ENCODE measurements around the gene NT5C.
A peak's percentile ranks its signal among the peaks of the same experiment; 100 is the strongest.
"Not testable (repeated sequence)": the region's sequence is repeated elsewhere in the genome, so short reads cannot be mapped to it uniquely, and the experiment has no call there.

NT5C gene

GRCh38 chr17:75147878-75148546, 16.5 kb upstream of the NT5C start:
- DNase-seq = no peak
- in situ Hi-C loops (cut with HindIII; ENCODE audit: low pct_ligation_motif_present, low pct_unique_long_range_greater_than_20kb, low sequenced_read_pairs) = no loop called here

- in situ Hi-C loops (cut with HindIII; ENCODE audit: low pct_ligation_motif_present, low pct_unique_long_range_greater_than_20kb, low sequenced_read_pairs) = no loop called here
- no peak for DNase-seq
Observed at GRCh38 chr17:75146592-75146991, 15.1 kb upstream of the NT5C start.

- DNase-seq = no peak
- in situ Hi-C loops (cut with HindIII; ENCODE audit: low pct_ligation_motif_present, low pct_unique_long_range_greater_than_20kb, low sequenced_read_pairs) = no loop called here
Observed at GRCh38 chr17:75144816-75145512, 13.4 kb upstream of the NT5C start.

DNA sequence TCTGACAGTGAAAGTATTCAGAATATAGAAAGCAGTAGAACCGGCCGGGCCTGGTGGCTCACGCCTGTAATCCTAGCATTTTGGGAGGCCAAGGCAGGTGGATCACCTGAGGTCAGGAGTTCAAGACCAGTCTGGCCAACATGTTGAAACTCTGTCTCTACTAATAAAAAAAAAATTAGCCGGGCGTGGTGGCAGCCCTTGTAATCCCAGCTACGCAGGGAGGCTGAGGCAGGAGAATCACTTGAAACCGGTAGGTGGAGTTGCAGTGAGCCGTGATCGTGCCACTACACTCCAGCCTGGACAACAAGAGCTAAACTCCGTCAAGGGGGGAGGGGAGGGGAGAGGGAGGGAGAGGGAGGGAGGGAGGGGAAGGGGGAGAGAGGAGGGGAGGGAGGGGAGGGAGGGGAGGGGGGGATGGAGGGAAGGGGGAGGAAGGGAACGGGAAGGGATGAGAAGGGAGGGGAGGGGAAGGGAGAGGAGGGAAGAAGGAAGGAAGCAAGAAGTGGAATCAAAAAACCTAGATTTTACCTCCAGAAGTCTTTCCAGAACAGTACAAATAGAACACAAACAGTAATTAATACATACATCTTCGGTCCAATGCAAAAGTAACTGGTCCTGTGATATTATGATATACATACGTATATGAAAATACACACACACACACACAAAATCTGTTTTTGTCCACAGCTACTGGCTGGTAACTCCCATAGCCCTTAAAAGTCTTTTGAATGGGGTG, 10.9 kb upstream of the NT5C start:
- no peak for DNase-seq

DNA sequence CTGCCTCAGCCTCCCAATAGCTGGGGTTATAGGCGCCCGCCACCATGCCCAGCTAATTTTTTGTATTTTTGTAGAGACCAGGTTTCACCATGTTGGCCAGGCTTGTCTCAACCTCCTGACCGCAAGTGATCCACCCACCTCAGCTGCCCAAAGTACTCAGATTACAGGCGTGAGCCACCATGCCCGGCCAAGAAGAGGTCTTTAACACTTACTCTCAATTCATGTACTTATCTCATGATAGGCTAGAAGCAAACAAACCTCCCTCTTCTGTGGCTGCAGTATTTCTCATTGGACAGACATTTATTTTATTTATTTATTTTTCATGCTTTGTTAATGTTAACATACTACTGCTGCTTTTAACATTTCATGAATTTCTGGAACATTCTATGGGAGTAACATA, 7.0 kb upstream of the NT5C start:
- in situ Hi-C loops (cut with HindIII; ENCODE audit: low pct_ligation_motif_present, low pct_unique_long_range_greater_than_20kb, low sequenced_read_pairs) = no loop called here
- DNase-seq = no peak

More for the DNA sequence above, 10.9 kb upstream of the NT5C start:
- in situ Hi-C loops (cut with HindIII; ENCODE audit: low pct_ligation_motif_present, low pct_unique_long_range_greater_than_20kb, low sequenced_read_pairs) = no loop called here

DNA sequence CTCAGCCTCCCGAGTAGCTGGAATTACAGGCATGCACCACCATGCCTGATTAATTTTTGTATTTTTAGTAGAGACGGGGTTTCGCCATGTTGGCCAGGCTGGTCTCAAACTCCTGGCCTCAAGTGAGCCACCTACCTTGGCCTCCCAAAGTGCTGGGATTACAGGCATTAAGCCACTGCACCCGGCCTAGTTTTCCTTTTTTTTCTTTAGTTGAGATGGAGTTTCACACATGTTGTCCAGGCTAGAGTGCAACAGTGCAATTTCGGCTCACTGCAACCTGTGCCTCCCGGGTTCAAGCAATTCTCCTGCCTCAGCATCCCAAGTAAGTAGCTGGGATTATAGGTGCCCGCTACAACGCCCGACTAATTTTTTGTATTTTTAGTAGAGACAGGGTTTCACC, 6.2 kb upstream of the NT5C start:
- DNase-seq; in situ Hi-C loops (cut with HindIII; ENCODE audit: low pct_ligation_motif_present, low pct_unique_long_range_greater_than_20kb, low sequenced_read_pairs): not testable (repeated sequence)

DNA sequence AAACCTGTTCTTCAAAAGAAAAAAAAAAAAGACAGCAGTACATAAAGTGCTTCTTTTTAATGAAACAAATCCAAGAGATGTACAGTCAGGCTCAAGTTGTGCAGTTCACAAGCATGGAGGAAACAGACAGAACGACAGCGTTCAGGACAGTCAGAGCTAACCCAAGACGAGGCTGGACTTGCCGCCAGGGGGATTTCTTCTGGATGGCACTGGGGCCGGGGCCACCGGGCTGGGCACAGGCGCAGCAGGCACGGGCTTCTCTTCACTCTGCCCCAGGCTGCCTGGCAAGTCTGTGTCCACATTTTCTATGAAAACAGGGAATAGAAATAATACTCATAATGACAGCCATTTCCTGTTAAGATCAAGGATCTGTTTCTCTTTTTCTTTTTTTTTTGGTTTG, 4.4 kb upstream of the NT5C start:
- DNase-seq = no peak
- in situ Hi-C loops (cut with HindIII; ENCODE audit: low pct_ligation_motif_present, low pct_unique_long_range_greater_than_20kb, low sequenced_read_pairs) = no loop called here

- no peak for DNase-seq
- in situ Hi-C loops (cut with HindIII; ENCODE audit: low pct_ligation_motif_present, low pct_unique_long_range_greater_than_20kb, low sequenced_read_pairs) = no loop called here
Observed at GRCh38 chr17:75135452-75135851, 3.9 kb upstream of the NT5C start.

- in situ Hi-C loops (cut with HindIII; ENCODE audit: low pct_ligation_motif_present, low pct_unique_long_range_greater_than_20kb, low sequenced_read_pairs); DNase-seq: not testable (repeated sequence)
Observed at GRCh38 chr17:75133607-75134347, 2.2 kb upstream of the NT5C start.

GRCh38 chr17:75133001-75133400, 1.5 kb upstream of the NT5C start:
- in situ Hi-C loops (cut with HindIII; ENCODE audit: low pct_ligation_motif_present, low pct_unique_long_range_greater_than_20kb, low sequenced_read_pairs) = no loop called here
- DNase-seq = no peak

- not testable (repeated sequence) for DNase-seq
Observed at GRCh38 chr17:75132018-75133000, 767 bp upstream of the NT5C start.

GRCh38 chr17:75130632-75131277, 787 bp downstream of the NT5C start:
- in situ Hi-C loops (cut with HindIII; ENCODE audit: low pct_ligation_motif_present, low pct_unique_long_range_greater_than_20kb, low sequenced_read_pairs) = no loop called here

More at GRCh38 chr17:75132018-75133000, 767 bp upstream of the NT5C start:
- in situ Hi-C loops (cut with HindIII; ENCODE audit: low pct_ligation_motif_present, low pct_unique_long_range_greater_than_20kb, low sequenced_read_pairs) = not testable (repeated sequence)

DNA sequence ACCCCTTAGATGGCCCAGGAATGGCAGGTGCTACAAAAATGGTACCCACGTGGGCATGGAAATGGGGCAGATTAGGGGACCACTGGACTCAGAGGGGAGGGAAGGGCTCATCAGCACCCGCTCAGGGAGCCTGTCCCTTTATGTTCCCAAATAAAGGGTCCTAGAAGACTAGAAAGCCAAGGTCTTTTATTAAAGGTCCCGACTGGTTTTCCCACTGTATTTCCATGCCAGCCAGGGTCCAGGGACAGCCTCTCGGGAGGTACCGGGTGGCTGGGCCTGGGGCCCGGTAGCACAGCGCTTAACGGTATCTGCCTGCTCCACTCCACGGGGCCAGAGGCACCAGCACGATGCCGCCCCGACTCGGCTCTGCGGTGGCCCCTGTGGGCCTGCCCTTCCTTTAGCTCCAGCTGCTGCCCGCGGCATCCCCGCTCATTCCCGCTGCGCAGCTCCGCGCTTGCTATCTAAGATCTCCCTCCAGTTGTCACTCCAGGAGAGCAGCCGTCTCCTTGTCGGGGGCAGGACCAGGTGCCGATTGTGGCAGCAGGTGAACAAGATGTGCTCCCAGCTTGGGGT, 1.4 kb downstream of the NT5C start:
- DNase-seq = no peak
- in situ Hi-C loops (cut with HindIII; ENCODE audit: low pct_ligation_motif_present, low pct_unique_long_range_greater_than_20kb, low sequenced_read_pairs) = no loop called here

More at GRCh38 chr17:75130632-75131277, 787 bp downstream of the NT5C start:
- peak; percentile 79 for DNase-seq

- in situ Hi-C loops (cut with HindIII; ENCODE audit: low pct_ligation_motif_present, low pct_unique_long_range_greater_than_20kb, low sequenced_read_pairs) = loop anchor here (10.0 kb wide), 1 partner anchor 75 kb away; no protein-coding TSS in a partner anchor
- no peak for DNase-seq
Observed at GRCh38 chr17:75129576-75129975, 2.0 kb downstream of the NT5C start.

DNA sequence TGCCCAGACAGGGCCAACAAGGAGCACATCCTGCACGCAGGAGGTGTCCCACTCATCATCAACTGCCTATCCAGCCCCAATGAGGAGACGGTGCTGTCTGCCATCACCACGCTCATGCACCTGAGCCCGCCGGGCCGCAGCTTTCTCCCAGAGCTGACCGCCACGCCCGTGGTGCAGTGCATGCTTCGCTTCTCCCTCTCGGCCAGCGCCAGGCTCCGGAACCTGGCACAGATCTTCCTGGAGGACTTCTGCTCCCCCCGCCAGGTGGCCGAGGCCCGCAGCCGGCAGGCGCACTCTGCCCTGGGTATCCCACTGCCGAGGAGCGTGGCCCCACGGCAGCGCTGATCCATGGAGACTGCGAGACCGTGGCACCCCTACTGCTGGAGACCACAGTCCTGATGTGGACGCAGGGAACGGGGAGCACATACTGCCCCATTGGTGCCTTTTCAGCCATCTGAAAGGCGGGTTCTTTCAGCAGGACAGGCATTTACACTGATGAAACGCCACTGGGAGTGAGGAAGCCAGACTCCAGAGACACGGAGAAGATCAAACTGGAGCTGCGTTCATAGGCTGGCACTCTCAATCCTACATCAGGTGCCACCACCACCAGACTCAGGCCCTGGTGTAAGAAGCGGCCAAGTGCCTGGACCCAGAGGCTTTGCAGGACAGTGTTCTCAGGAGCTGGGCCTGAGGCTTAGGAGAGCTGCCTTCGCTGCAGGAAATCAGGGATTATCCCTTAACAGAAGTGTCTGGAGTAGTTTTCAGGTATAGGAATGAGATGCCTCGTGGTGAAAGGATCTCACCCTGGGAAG, 2.6 kb downstream of the NT5C start:
- in situ Hi-C loops (cut with HindIII; ENCODE audit: low pct_ligation_motif_present, low pct_unique_long_range_greater_than_20kb, low sequenced_read_pairs) = loop anchor here (10.0 kb wide), 1 partner anchor 74 kb away; no protein-coding TSS in a partner anchor
- DNase-seq = no peak

- not testable (repeated sequence) for DNase-seq
Observed at GRCh38 chr17:75127936-75128335, 3.6 kb downstream of the NT5C start.

More at GRCh38 chr17:75127936-75128335, 3.6 kb downstream of the NT5C start:
- in situ Hi-C loops (cut with HindIII; ENCODE audit: low pct_ligation_motif_present, low pct_unique_long_range_greater_than_20kb, low sequenced_read_pairs) = loop anchor here (10.0 kb wide), 1 partner anchor 73 kb away; no protein-coding TSS in a partner anchor

Measured in ACHN (cell line).